ENCODE measurements around the gene EBPL. TPM values are rescaled to one million over a fixed set of nuclear protein-coding genes. Genes with fewer than 3 reads are reported as not detected.

The EBPL gene
- total and polyA plus RNA-seq, 9 of the 15 experiments (the other 6 are each of a cell fraction or from before 2014, with no cell fraction given), result 5.2 to 68.3 (median 43.0) TPM

DNA sequence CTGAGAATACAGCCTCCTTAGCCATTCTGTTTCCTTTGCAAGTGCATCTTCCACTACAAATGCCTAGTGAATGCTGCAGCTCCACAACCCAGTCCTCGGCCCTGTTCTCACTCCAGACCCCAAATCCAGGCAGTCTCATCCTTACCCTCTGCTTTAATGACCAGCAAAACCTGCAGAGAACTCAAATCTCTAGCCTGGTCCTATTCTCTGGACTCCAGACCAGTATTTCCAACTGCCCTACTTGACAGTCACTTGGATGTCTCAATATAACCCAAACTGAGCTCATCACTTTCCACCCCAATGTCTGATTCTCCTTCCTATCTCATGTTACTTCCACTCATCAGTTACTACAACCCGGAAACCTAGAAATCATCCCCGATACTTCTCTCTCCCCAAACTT lies 2.6 kb upstream of the EBPL start:
- no peak overlapping the region for H3K4me2 ChIP-seq (ENCODE audit: insufficient read depth, low read length)
- no TSS peak for BruUV-seq (replicated peaks)
- CTCF ChIA-PET (ENCODE audit: low intra/inter-chr PET ratio), result no interaction called here
- peaks cover 23% of the 10 kb centered on the region for H3K79me2 ChIP-seq (ENCODE audit: control insufficient read depth, insufficient read depth, low read length)
- H2AFZ ChIP-seq (ENCODE audit: low read depth, low read length), result no peak overlapping the region
- no peak overlapping the region for H3K9ac ChIP-seq (ENCODE audit: insufficient read depth in 1 of 2, low read depth in 2 of 2, low read length in 2 of 2)
- H3K9me3 ChIP-seq (replicated peaks; ENCODE audit: control insufficient read depth, insufficient read depth, low read depth, low read length), result no peaks in the 10 kb centered on the region
- no peaks in the 10 kb centered on the region for H3K27me3 ChIP-seq (ENCODE audit: control insufficient read depth in 2 of 2, insufficient read depth in 2 of 2, low read length in 2 of 2)
- H3K4me3 ChIP-seq, result no peak overlapping the region
- no peak for TF ChIP-seq SIN3B (IDR thresholded peaks at IDR 0.05; ENCODE audit: low read depth)
- TF ChIP-seq EGR1 (conservative IDR thresholded peaks at IDR 0.05), result no peak
- no peak for TF ChIP-seq SMAD1 (IDR thresholded peaks at IDR 0.05; ENCODE audit: low read depth, low read length, partially characterized antibody)
- no peak for TF ChIP-seq ZC3H11A (IDR thresholded peaks at IDR 0.05; ENCODE audit: low read depth, low read length)
- TF ChIP-seq PCBP2 (IDR thresholded peaks at IDR 0.05; ENCODE audit: low read depth, low read length, poor library complexity, severe bottlenecking), result no peak
- TF ChIP-seq ZNF717 (CRISPR knock-in tag; IDR thresholded peaks at IDR 0.05), result no peak
- no peak for TF ChIP-seq POLR3A (IDR thresholded peaks at IDR 0.05; ENCODE audit: borderline replicate concordance, extremely low read depth, insufficient read depth, insufficient read length)
- no peak for TF ChIP-seq YY1 (IDR thresholded peaks at IDR 0.05; ENCODE audit: borderline replicate concordance in 1 of 3, control insufficient read depth in 1 of 3, extremely low read depth in 1 of 3, insufficient read depth in 3 of 3, insufficient read length in 1 of 3, insufficient replicate concordance in 2 of 3, low read depth in 1 of 3, low read length in 2 of 3)
- ATAC-seq (no peak), FAIRE-seq (no peak), DNase-seq (ENCODE audit: extremely low read depth in 1 of 4, low spot score in 3 of 4) (no peak)
- H3K36me3 ChIP-seq (ENCODE audit: control insufficient read depth, insufficient read depth, low read length), result no peaks in the 10 kb centered on the region
- in situ Hi-C loops (cut with MboI) (no loop called here), intact Hi-C loops (cut with micrococcal nuclease) (no loop called here)
- H4K20me1 ChIP-seq (replicated peaks; ENCODE audit: control insufficient read depth, insufficient read depth, low read length), result no peaks in the 10 kb centered on the region
- POLR2A ChIA-PET, result interaction anchor here (0.6 kb wide), 1 partner anchor 709 kb away, joined by 4 read pairs; no protein-coding TSS in a partner anchor
- WGBS (ENCODE audit: insufficient coverage, low coverage, missing lambda C conversion rate), result 58% methylated on average over 2 of the region's 3 CpGs
- H3K27ac ChIP-seq (ENCODE audit: extremely low read depth, low read depth, low read length), result no peak overlapping the region
- H3K9me1 ChIP-seq (ENCODE audit: control insufficient read depth, insufficient read depth, low read length), result no peaks in the 10 kb centered on the region
- H3K4me1 ChIP-seq (replicated peaks in 1 of 2; ENCODE audit: control insufficient read depth in 2 of 2, insufficient read depth in 2 of 2, low read length in 2 of 2), result peaks cover 0 to 13% of the 10 kb centered on the region in 2 experiments; a peak in 2 of 5 replicates
